ENCODE results near the gene MDM2.

MDM2 gene

GRCh38 chr12:68878283-68878682 is 70.3 kb downstream of the MDM2 start:
- no peak for DNase-seq (ENCODE audit: low spot score)

- no peak for DNase-seq (ENCODE audit: low spot score)
Measured at GRCh38 chr12:68878846-68879245, 70.9 kb downstream of the MDM2 start.

- no peak for DNase-seq (ENCODE audit: low spot score)
Measured at GRCh38 chr12:68880660-68881325, 72.8 kb downstream of the MDM2 start.

- DNase-seq (ENCODE audit: low spot score): no peak
Measured at GRCh38 chr12:68882251-68882964, 74.4 kb downstream of the MDM2 start.

- DNase-seq (ENCODE audit: low spot score): no peak
Measured at GRCh38 chr12:68883151-68883550, 75.2 kb downstream of the MDM2 start.

- DNase-seq (ENCODE audit: low spot score): no peak
Measured at GRCh38 chr12:68884251-68884650, 76.3 kb downstream of the MDM2 start.

GRCh38 chr12:68885381-68885780 is 77.4 kb downstream of the MDM2 start:
- no peak for DNase-seq (ENCODE audit: low spot score)

- no peak for DNase-seq (ENCODE audit: low spot score)
Measured at GRCh38 chr12:68886636-68887572, 78.9 kb downstream of the MDM2 start.

GRCh38 chr12:68887641-68888040 is 79.7 kb downstream of the MDM2 start:
- DNase-seq (ENCODE audit: low spot score): no peak

- DNase-seq (ENCODE audit: low spot score): no peak
Measured at GRCh38 chr12:68888243-68888642, 80.3 kb downstream of the MDM2 start.

- DNase-seq (ENCODE audit: low spot score): no peak
Measured at GRCh38 chr12:68890701-68891113, 82.7 kb downstream of the MDM2 start.

- DNase-seq (ENCODE audit: low spot score): no peak
Measured at GRCh38 chr12:68891141-68891540, 83.2 kb downstream of the MDM2 start.

GRCh38 chr12:68893201-68893600 is 85.2 kb downstream of the MDM2 start:
- DNase-seq (ENCODE audit: low spot score): no peak

GRCh38 chr12:68893741-68894140 is 85.8 kb downstream of the MDM2 start:
- no peak for DNase-seq (ENCODE audit: low spot score)

GRCh38 chr12:68894276-68894855 is 86.4 kb downstream of the MDM2 start:
- no peak for DNase-seq (ENCODE audit: low spot score)

- DNase-seq (ENCODE audit: low spot score): no peak
Measured at GRCh38 chr12:68896881-68897540, 89.0 kb downstream of the MDM2 start.

- peak; percentile 85 for DNase-seq (ENCODE audit: low spot score)
Measured at GRCh38 chr12:68899251-68899771, 91.3 kb downstream of the MDM2 start.

- no peak for DNase-seq (ENCODE audit: low spot score)
Measured at GRCh38 chr12:68900241-68900640, 92.3 kb downstream of the MDM2 start.
